ENCODE measurements around the gene CCDC78. TPM values are rescaled to one million over a fixed set of nuclear protein-coding genes. Genes with fewer than 3 reads are reported as not detected.
"Not testable (repeated sequence)": the region's sequence is repeated elsewhere in the genome, so short reads cannot be mapped to it uniquely, and the experiment has no call there.

CCDC78 gene
- total RNA-seq, 1 donor from 2014 or later = 7.6 TPM

DNA sequence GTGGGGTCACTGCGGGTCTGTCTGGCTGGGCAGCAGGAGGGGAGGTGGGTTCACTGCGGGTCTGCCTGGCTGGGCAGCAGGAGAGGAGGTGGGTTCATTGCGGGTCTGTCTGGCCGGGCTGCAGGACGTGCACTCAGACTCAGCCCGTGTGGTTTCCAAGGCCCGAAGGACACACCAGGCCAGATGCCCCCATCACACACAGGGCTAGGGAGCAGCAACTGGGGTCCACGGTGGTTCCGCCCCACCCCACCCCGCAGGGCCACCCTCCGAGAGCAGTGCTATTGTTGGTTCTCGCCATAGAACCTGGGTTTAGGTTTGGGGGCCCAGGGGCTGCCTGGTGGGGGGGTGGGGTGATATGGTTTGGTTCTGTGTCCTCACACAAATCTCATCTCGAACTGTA, 20.4 kb upstream of the CCDC78 start:
- no peaks in the 10 kb centered on the region for H3K27me3 ChIP-seq
- H3K36me3 ChIP-seq = no peaks in the 10 kb centered on the region
- H3K4me3 ChIP-seq = no peak overlapping the region
- no peak for DNase-seq (ENCODE audit: extremely low spot score in 2 of 2)
- no peaks in the 10 kb centered on the region for H3K4me1 ChIP-seq
- H3K27ac ChIP-seq = no peak overlapping the region
- H3K9me3 ChIP-seq = no peaks in the 10 kb centered on the region
- TF ChIP-seq POLR2A (IDR thresholded peaks at IDR 0.05) = no peak
- TF ChIP-seq, protein P1, sequence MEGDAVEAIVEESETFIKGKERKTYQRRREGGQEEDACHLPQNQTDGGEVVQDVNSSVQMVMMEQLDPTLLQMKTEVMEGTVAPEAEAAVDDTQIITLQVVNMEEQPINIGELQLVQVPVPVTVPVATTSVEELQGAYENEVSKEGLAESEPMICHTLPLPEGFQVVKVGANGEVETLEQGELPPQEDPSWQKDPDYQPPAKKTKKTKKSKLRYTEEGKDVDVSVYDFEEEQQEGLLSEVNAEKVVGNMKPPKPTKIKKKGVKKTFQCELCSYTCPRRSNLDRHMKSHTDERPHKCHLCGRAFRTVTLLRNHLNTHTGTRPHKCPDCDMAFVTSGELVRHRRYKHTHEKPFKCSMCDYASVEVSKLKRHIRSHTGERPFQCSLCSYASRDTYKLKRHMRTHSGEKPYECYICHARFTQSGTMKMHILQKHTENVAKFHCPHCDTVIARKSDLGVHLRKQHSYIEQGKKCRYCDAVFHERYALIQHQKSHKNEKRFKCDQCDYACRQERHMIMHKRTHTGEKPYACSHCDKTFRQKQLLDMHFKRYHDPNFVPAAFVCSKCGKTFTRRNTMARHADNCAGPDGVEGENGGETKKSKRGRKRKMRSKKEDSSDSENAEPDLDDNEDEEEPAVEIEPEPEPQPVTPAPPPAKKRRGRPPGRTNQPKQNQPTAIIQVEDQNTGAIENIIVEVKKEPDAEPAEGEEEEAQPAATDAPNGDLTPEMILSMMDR (IDR thresholded peaks at IDR 0.05) = no peak
- intact Hi-C loops (cut with DNase I) = no loop called here

DNA sequence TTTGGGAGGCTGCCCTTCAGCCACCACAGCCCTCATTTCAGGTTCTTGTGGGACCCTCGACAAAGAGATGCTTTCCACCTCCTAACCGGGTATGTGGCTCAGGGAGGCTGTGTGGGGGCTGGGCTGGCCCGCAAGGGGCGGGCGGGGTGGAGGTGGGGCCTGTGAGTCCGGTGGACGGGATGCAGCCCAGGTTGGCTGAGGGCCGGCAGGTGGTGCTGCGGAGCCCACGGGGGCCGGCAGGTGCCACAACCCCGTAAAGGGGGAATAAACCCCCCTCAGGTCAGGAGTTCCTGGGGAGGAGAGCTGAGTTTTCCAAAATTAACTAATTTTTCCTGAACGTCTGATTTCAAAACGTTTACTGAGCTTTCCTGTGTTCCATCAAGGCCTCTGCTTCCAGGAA, 19.5 kb upstream of the CCDC78 start:
- Histone ChIP-seq H3K4me1 (peaks cover 5% of the 10 kb centered on the region), H3K9me3 (no peaks in the 10 kb centered on the region), H3K27me3 (no peaks in the 10 kb centered on the region), H3K27ac (no peak overlapping the region), H3K4me3 (no peak overlapping the region), H3K36me3 (no peaks in the 10 kb centered on the region)
- TF ChIP-seq POLR2AphosphoS5 (IDR thresholded peaks at IDR 0.05; ENCODE audit: insufficient read depth in 1 of 2, low read depth in 1 of 2) (no peak), POLR2A (IDR thresholded peaks at IDR 0.05) (no peak)
- TF ChIP-seq, protein P1 (IDR thresholded peaks at IDR 0.05) = no peak
- intact Hi-C loops (cut with DNase I) = no loop called here
- DNase-seq (ENCODE audit: extremely low spot score in 2 of 2) = no peak

DNA sequence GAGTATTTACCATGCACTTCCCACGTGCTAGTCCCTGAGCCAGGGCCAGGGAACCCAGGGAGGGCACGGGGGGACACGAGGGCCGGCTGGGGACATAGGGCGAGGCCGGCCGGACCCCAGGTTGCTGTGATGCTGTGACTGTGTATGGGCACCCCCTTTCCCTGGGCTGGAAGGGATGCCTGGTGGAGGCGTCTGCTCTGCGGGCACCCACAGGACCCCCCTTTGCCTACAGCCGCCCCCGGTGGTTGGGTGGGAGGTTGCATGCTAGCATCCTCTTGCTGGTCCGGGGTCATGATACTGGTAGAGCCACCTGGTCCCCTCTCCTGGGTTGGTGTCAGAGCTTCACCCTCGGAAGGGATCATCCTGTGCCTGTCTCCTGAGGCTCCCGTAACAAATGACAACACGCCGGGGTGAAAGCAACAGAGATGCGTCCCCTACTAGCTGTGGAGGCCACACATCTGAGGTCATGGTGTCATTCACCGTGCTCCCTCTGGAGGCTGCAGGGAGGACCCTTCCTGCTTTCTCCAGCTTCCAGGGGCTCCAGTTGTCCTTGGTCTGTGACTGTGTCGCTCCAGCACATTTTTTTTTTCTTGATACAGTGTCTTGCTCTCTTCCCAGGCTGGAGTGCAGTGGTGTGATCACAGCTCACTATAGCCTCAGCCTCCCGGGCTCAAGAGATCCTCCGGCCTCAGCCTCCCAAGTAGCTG, 17.7 kb upstream of the CCDC78 start:
- no peak overlapping the region for H3K27ac ChIP-seq
- intact Hi-C loops (cut with DNase I) = no loop called here
- H3K9me3 ChIP-seq = no peaks in the 10 kb centered on the region
- peaks cover 19% of the 10 kb centered on the region for H3K4me1 ChIP-seq
- H3K4me3 ChIP-seq = no peak overlapping the region
- no peaks in the 10 kb centered on the region for H3K27me3 ChIP-seq
- H3K36me3 ChIP-seq = no peaks in the 10 kb centered on the region
- TF ChIP-seq, protein P1 (IDR thresholded peaks at IDR 0.05) = no peak
- TF ChIP-seq POLR2AphosphoS5 (IDR thresholded peaks at IDR 0.05; ENCODE audit: insufficient read depth in 1 of 2, low read depth in 1 of 2) (no peak), POLR2A (IDR thresholded peaks at IDR 0.05) (no peak)
- DNase-seq (ENCODE audit: extremely low spot score in 2 of 2) = no peak

GRCh38 chr16:742894-743293, 16.7 kb upstream of the CCDC78 start:
- H3K4me1 ChIP-seq = peaks cover 21% of the 10 kb centered on the region
- DNase-seq (ENCODE audit: extremely low spot score in 2 of 2); H3K27me3 ChIP-seq; H3K4me3 ChIP-seq; H3K36me3 ChIP-seq; H3K9me3 ChIP-seq; H3K27ac ChIP-seq; intact Hi-C loops (cut with DNase I): not testable (repeated sequence)

DNA sequence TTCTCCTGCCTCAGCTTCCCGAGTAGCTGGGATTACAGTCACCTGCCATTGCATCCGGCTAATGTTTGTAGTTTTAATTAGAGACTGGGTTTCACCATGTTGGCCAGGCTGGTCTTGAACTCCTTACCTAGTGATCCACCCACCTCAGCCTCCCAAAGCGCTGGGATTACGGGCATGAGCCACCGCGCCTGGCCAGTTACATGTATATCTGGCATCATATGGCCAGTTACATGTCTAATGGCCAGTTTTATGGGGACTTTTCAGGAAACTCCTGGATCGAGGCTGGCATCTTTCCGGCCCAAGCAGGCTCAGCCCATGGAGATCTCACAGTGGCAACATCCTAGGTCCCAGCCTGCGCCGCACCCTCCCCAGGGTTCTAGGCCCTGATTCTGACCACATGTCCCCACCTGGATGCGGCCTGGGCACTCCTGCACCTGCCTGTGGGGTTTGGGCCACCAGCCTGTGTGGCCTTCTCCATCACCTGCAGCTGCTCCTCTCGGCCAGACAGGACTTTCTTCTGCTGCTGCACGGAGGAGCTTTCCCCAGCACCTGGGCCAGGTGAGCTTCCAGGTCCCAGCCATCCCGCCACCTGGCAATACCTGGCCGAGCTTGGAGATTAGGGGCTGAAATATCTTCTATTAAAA, 15.9 kb upstream of the CCDC78 start:
- TF ChIP-seq POLR2AphosphoS5 (IDR thresholded peaks at IDR 0.05; ENCODE audit: insufficient read depth in 1 of 2, low read depth in 1 of 2) (no peak), POLR2A (IDR thresholded peaks at IDR 0.05) (no peak)
- TF ChIP-seq, protein P1 (IDR thresholded peaks at IDR 0.05) = no peak
- intact Hi-C loops (cut with DNase I) = no loop called here
- H3K27me3 ChIP-seq = no peaks in the 10 kb centered on the region
- H3K27ac ChIP-seq = no peak overlapping the region
- no peak overlapping the region for H3K4me3 ChIP-seq
- peaks cover 28% of the 10 kb centered on the region for H3K4me1 ChIP-seq
- H3K36me3 ChIP-seq = peaks cover 0 to 6% of the 10 kb centered on the region in 2 donors
- DNase-seq (ENCODE audit: extremely low spot score in 2 of 2) = no peak
- no peaks in the 10 kb centered on the region for H3K9me3 ChIP-seq
